Liver (tissue), 3 donors: ENCODE results near the gene PDRG1.

ENCODE experiments used
- EGR1 ChIP-seq, 2 donors: IDR thresholded peaks; 2 replicates each; pipeline ENCODE4 v1.6.1; 2016 to 2018; ENCODE audit warnings: antibody characterized with exemption in 2 of 2, low read depth in 2 of 2
- FOXA1 ChIP-seq: IDR thresholded peaks from 2 replicates; pipeline ENCODE4 v1.6.1; 2016; ENCODE audit warnings: antibody characterized with exemption
- GABPA ChIP-seq, 2 donors: IDR thresholded peaks in 1 of 2; conservative IDR thresholded peaks in 1 of 2; 2 replicates each; pipeline ENCODE4 v1.6.1; 2016; ENCODE audit warnings: antibody characterized with exemption in 2 of 2, mild to moderate bottlenecking in 1 of 2, moderate library complexity in 1 of 2
- RAD21 ChIP-seq, 2 donors: IDR thresholded peaks; 2 replicates each; pipeline ENCODE4 v1.6.1; 2016; ENCODE audit warnings: antibody characterized with exemption in 2 of 2, mild to moderate bottlenecking in 2 of 2
- TF ChIP-seq, protein P1 (sequence below): fragments of 150-350 bp; IDR thresholded peaks from 2 replicates; pipeline ENCODE4 v1.5.1; 2017; ENCODE audit warnings: improper control_type of control experiment, low read depth, low read length; ENCODE audit not compliant: missing input control
- TF ChIP-seq, protein P2 (sequence below): IDR thresholded peaks from 2 replicates; pipeline ENCODE4 v1.6.1; 2016; ENCODE audit warnings: antibody characterized with exemption, mild to moderate bottlenecking
- donor health status: healthy.
- donor health status: healthy.

DNA sequence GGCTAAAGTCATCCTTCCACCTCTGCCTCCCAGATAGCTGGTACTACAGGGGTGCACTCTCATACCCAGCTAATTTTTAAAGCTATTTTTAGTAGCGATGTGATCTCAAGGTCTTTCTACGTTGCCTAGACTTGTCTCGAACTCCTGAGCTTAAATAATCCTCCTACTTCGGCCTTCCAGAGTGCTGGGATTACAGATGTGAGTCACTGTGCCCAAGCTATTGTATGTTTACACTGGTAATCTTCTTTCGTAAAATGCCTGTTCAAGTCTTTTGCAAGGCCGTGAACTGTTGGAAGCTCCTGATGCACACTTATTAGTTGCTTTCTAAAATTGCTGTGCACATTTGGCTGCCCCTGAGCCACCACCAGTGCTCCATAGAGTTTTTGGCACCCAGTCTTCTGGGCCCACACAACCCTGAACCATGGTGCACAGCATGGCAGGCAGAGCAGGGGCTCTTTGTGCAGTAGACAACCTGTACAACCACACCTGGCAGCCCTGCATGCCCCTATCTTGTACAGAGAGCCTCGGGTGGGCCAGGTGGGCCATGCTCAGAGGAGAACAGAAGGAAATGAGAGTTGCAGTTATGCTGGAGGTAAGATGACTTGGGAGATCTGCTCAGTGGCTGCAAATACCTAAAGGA lies 33.3 kb downstream of the PDRG1 start:
- no peak for TF ChIP-seq GABPA (IDR thresholded peaks at IDR 0.05 in 1 of 2, conservative IDR thresholded peaks at IDR 0.05 in 1 of 2)
- TF ChIP-seq, protein P1, sequence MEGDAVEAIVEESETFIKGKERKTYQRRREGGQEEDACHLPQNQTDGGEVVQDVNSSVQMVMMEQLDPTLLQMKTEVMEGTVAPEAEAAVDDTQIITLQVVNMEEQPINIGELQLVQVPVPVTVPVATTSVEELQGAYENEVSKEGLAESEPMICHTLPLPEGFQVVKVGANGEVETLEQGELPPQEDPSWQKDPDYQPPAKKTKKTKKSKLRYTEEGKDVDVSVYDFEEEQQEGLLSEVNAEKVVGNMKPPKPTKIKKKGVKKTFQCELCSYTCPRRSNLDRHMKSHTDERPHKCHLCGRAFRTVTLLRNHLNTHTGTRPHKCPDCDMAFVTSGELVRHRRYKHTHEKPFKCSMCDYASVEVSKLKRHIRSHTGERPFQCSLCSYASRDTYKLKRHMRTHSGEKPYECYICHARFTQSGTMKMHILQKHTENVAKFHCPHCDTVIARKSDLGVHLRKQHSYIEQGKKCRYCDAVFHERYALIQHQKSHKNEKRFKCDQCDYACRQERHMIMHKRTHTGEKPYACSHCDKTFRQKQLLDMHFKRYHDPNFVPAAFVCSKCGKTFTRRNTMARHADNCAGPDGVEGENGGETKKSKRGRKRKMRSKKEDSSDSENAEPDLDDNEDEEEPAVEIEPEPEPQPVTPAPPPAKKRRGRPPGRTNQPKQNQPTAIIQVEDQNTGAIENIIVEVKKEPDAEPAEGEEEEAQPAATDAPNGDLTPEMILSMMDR = no peak
- TF ChIP-seq FOXA1 = no peak
- TF ChIP-seq, protein P2, sequence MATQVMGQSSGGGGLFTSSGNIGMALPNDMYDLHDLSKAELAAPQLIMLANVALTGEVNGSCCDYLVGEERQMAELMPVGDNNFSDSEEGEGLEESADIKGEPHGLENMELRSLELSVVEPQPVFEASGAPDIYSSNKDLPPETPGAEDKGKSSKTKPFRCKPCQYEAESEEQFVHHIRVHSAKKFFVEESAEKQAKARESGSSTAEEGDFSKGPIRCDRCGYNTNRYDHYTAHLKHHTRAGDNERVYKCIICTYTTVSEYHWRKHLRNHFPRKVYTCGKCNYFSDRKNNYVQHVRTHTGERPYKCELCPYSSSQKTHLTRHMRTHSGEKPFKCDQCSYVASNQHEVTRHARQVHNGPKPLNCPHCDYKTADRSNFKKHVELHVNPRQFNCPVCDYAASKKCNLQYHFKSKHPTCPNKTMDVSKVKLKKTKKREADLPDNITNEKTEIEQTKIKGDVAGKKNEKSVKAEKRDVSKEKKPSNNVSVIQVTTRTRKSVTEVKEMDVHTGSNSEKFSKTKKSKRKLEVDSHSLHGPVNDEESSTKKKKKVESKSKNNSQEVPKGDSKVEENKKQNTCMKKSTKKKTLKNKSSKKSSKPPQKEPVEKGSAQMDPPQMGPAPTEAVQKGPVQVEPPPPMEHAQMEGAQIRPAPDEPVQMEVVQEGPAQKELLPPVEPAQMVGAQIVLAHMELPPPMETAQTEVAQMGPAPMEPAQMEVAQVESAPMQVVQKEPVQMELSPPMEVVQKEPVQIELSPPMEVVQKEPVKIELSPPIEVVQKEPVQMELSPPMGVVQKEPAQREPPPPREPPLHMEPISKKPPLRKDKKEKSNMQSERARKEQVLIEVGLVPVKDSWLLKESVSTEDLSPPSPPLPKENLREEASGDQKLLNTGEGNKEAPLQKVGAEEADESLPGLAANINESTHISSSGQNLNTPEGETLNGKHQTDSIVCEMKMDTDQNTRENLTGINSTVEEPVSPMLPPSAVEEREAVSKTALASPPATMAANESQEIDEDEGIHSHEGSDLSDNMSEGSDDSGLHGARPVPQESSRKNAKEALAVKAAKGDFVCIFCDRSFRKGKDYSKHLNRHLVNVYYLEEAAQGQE = no peak
- no peak for TF ChIP-seq EGR1 (IDR thresholded peaks at IDR 0.05; ENCODE audit: low read depth in 2 of 2)
- no peak for TF ChIP-seq RAD21 (IDR thresholded peaks at IDR 0.05)
